Esophagus squamous epithelium (tissue), 4 donors: ENCODE results near the gene SERTAD1.

Experiments used
- POLR2A ChIP-seq, 4 donors: fragments of 450-650 bp; IDR thresholded peaks; one replicate each; pipeline ENCODE4 v1.6.1; 2017; ENCODE audit warnings: antibody characterized with exemption in 4 of 4, mild to moderate bottlenecking in 4 of 4, moderate library complexity in 3 of 4
- TF ChIP-seq, protein P1 (sequence below), 6 experiments: fragments of 450-650 bp in 4 of 6; fragments of 200-600 bp in 2 of 6; sonication (generic) in 2 of 6; IDR thresholded peaks; one replicate each; pipeline ENCODE4 v1.5.1; 2016 to 2019; ENCODE audit warnings: antibody characterized with exemption in 6 of 6, mild to moderate bottlenecking in 4 of 6, moderate library complexity in 4 of 6

DNA sequence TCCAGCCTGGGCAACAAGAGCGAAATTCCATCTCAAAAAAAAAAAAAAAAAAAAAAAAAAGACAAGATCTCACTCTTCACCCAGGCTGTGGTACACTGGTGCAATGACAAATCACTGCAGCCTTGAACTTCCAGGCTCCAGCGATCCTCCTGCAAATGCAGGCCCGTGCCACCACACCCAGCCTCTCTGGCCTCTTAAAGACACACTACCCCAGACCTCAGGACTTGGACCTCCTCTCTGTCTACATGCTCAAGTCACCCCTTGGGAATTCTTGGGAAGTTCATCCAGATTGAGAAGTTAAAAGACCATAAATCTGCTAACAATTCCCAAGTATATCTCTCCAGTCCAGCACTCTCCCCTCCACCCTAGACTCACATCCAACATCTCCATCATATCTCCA is 25.2 kb downstream of the SERTAD1 start:
- TF ChIP-seq, protein P1, sequence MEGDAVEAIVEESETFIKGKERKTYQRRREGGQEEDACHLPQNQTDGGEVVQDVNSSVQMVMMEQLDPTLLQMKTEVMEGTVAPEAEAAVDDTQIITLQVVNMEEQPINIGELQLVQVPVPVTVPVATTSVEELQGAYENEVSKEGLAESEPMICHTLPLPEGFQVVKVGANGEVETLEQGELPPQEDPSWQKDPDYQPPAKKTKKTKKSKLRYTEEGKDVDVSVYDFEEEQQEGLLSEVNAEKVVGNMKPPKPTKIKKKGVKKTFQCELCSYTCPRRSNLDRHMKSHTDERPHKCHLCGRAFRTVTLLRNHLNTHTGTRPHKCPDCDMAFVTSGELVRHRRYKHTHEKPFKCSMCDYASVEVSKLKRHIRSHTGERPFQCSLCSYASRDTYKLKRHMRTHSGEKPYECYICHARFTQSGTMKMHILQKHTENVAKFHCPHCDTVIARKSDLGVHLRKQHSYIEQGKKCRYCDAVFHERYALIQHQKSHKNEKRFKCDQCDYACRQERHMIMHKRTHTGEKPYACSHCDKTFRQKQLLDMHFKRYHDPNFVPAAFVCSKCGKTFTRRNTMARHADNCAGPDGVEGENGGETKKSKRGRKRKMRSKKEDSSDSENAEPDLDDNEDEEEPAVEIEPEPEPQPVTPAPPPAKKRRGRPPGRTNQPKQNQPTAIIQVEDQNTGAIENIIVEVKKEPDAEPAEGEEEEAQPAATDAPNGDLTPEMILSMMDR (IDR thresholded peaks at IDR 0.05), result no peak
- TF ChIP-seq POLR2A (IDR thresholded peaks at IDR 0.05), result no peak
